ENCODE data around the gene MLLT10.

GRCh38 chr10:21754410-21755011, 220.5 kb downstream of the MLLT10 start:
- no peak for TF ChIP-seq CTCF (IDR thresholded peaks at IDR 0.05)
- no peak for TF ChIP-seq POLR2A (IDR thresholded peaks at IDR 0.05; ENCODE audit: low read depth)

Data from esophagus muscularis mucosa (tissue), 3 donors.